ENCODE data around the gene NKAIN2. TPM values are rescaled to one million over a fixed set of nuclear protein-coding genes. Genes with fewer than 3 reads are reported as not detected.

NKAIN2 gene
- total and polyA plus RNA-seq, 7 donors = 0.08 to 13.5 (median 1.1) TPM

DNA sequence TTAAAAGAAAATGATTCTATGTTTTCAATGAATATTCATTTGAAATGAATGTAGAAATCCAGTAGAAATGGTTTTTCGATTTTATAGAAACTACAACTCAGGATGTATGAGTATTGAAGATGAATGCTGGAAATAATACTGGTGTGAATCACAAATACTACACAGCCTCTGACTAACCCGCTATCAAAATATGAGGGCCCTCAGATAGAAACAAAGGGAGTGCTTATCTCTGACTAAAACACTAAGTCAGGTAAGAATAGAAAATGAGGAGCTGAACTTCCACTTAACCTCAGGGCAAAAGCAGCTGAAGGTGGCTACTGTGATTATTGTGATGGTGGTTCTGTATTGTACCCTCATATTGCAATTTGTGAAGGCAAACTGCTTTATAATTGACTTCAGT lies 937.7 kb downstream of the NKAIN2 start:
- no peak for DNase-seq
- Histone ChIP-seq H3K4me3 (no peak overlapping the region), H3K9me3 (no peaks in the 10 kb centered on the region), H3K4me1 (no peaks in the 10 kb centered on the region), H3K36me3 (ENCODE audit: insufficient read depth in 1 of 2, low read depth in 1 of 2) (no peaks in the 10 kb centered on the region), H3K27me3 (ENCODE audit: insufficient read depth in 3 of 3, low read length in 2 of 3) (no peaks in the 10 kb centered on the region), H3K27ac (no peak overlapping the region)
- WGBS, 3 donors = 90 to 95% (median 91%) methylated on average over 2 of the region's 2 CpGs
- TF ChIP-seq, protein P1, sequence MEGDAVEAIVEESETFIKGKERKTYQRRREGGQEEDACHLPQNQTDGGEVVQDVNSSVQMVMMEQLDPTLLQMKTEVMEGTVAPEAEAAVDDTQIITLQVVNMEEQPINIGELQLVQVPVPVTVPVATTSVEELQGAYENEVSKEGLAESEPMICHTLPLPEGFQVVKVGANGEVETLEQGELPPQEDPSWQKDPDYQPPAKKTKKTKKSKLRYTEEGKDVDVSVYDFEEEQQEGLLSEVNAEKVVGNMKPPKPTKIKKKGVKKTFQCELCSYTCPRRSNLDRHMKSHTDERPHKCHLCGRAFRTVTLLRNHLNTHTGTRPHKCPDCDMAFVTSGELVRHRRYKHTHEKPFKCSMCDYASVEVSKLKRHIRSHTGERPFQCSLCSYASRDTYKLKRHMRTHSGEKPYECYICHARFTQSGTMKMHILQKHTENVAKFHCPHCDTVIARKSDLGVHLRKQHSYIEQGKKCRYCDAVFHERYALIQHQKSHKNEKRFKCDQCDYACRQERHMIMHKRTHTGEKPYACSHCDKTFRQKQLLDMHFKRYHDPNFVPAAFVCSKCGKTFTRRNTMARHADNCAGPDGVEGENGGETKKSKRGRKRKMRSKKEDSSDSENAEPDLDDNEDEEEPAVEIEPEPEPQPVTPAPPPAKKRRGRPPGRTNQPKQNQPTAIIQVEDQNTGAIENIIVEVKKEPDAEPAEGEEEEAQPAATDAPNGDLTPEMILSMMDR (IDR thresholded peaks at IDR 0.05) = no peak
- no peak for ATAC-seq
- intact Hi-C loops (cut with DNase I) = no loop called here

DNA sequence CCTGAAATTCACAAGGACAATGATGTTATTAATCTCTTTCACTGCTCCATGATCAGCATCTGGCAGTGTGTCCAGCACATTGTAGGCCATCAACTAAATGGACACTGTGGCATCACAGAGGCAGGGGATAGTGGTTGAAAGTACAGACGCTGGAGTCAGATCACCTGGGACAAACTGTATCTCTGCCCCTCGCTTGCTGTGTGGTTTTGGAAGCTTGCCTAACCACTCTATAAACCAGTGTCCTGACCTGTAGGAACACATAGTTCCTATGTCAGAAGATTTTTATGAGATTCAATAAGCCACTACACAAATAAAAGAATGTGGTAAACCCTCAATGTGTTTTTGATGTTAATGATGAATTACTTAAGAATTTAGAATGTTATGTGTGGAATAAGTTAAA lies 939.3 kb downstream of the NKAIN2 start:
- intact Hi-C loops (cut with DNase I) = no loop called here
- DNase-seq (no peak), ATAC-seq (no peak)
- TF ChIP-seq, protein P1 (IDR thresholded peaks at IDR 0.05) = no peak
- Histone ChIP-seq H3K9me3 (no peaks in the 10 kb centered on the region), H3K4me3 (no peak overlapping the region), H3K27ac (no peak overlapping the region), H3K4me1 (no peaks in the 10 kb centered on the region), H3K27me3 (ENCODE audit: insufficient read depth in 3 of 3, low read length in 2 of 3) (no peaks in the 10 kb centered on the region), H3K36me3 (ENCODE audit: insufficient read depth in 1 of 2, low read depth in 1 of 2) (no peaks in the 10 kb centered on the region)
- WGBS, 3 donors = 50 to 77% (median 74%) methylated on average over 2 of the region's 2 CpGs

DNA sequence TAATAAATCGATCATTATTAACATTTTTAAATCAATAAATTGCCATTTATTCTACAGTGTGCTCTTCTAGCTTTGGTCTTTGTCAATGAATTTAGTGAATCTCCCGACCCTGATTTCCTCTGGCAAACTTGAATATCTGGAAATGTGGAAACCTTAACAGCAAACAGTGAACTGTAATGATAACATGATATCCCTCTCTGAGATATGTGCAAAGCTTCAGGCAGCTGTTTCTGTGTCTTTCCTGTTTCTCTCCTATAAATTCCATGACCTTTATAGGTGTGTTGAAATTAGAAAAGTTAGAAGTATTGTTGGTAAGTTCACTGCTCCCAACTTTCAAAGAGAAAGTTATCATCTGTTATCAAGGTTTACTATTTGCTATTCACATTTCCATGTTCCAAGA lies 939.8 kb downstream of the NKAIN2 start:
- no peak for DNase-seq
- H3K9me3 ChIP-seq = no peaks in the 10 kb centered on the region
- 79 to 82% (median 81%) methylated on average over 2 of the region's 2 CpGs for WGBS, 3 donors
- no peaks in the 10 kb centered on the region for H3K36me3 ChIP-seq (ENCODE audit: insufficient read depth in 1 of 2, low read depth in 1 of 2)
- H3K4me3 ChIP-seq = no peak overlapping the region
- H3K27me3 ChIP-seq (ENCODE audit: insufficient read depth in 3 of 3, low read length in 2 of 3) = no peaks in the 10 kb centered on the region
- no peaks in the 10 kb centered on the region for H3K4me1 ChIP-seq
- H3K27ac ChIP-seq = no peak overlapping the region
- TF ChIP-seq, protein P1 (IDR thresholded peaks at IDR 0.05) = no peak
- intact Hi-C loops (cut with DNase I) = no loop called here
- no peak for ATAC-seq

DNA sequence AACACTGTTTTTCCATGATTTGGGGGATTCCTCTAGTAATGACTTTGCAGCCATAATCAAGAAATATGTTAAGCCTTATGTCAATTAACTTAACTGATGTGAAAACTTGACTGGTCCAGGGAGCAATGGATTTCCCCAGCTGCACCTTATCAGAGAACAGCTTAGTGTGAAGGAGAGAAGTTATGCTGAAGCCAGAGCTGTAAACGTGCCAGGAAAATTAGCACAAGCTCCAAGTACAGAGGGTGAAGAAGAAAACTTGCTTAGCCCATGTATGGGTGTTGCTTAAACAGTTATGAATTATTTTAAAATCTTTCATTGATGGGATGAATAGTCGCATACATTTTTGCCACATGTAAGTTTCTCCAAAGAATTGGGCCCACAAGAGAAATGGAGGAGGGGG lies 943.7 kb downstream of the NKAIN2 start:
- ATAC-seq (no peak), DNase-seq (no peak)
- no peaks in the 10 kb centered on the region for H3K4me1 ChIP-seq
- H3K9me3 ChIP-seq = no peaks in the 10 kb centered on the region
- 59 to 65% (median 64%) methylated on average over 2 of the region's 2 CpGs for WGBS, 3 donors
- TF ChIP-seq, protein P1 (IDR thresholded peaks at IDR 0.05) = no peak
- H3K27me3 ChIP-seq (ENCODE audit: insufficient read depth in 3 of 3, low read length in 2 of 3) = no peaks in the 10 kb centered on the region
- no peak overlapping the region for H3K4me3 ChIP-seq
- H3K27ac ChIP-seq = no peak overlapping the region
- intact Hi-C loops (cut with DNase I) = no loop called here
- no peaks in the 10 kb centered on the region for H3K36me3 ChIP-seq (ENCODE audit: insufficient read depth in 1 of 2, low read depth in 1 of 2)

DNA sequence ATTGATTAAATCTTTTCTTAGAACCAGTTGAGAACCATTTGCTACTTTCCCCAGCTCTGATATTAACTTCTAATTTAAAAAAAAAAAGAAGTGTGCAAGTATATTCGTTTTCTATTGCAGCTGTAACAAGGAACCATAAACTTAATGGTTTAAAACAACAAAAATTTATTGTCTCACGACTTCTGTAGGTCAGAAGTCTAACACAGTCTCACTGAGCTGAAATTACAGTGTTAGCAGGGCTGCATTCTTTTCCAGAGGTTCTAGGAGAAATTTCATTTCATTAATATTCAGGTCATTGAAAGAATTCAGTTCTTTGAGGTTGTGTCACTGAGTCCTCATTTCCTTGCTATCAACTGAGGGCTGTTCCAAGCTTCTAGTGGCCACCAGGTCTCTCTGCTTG lies 945.1 kb downstream of the NKAIN2 start:
- H3K4me1 ChIP-seq = no peaks in the 10 kb centered on the region
- WGBS, 3 donors = 51 to 57% (median 55%) methylated on average over 2 of the region's 2 CpGs
- TF ChIP-seq, protein P1 (IDR thresholded peaks at IDR 0.05) = no peak
- DNase-seq = no peak
- H3K36me3 ChIP-seq (ENCODE audit: insufficient read depth in 1 of 2, low read depth in 1 of 2) = no peaks in the 10 kb centered on the region
- H3K27ac ChIP-seq = no peak overlapping the region
- H3K4me3 ChIP-seq = no peak overlapping the region
- intact Hi-C loops (cut with DNase I) = no loop called here
- no peaks in the 10 kb centered on the region for H3K9me3 ChIP-seq
- H3K27me3 ChIP-seq (ENCODE audit: insufficient read depth in 3 of 3, low read length in 2 of 3) = no peaks in the 10 kb centered on the region
- ATAC-seq = no peak
